Ascending aorta (tissue), 2 donors: Measurements from ENCODE around the gene UGT2B28. TPM values are rescaled to one million over a fixed set of nuclear protein-coding genes. Genes with fewer than 3 reads are reported as not detected.
"Not testable (repeated sequence)": the region's sequence is repeated elsewhere in the genome, so short reads cannot be mapped to it uniquely, and the experiment has no call there.

Source experiments
- DNase-seq, 2 donors: peaks; one replicate each; pipeline ENCODE4 v3.0.0-alpha.2; 2019; ENCODE audit warnings: low spot score in 2 of 2
- H3K27ac ChIP-seq, 2 donors: fragments of 200-600 bp; sonication (generic); one replicate each; pipeline ENCODE4 v1.5.1; 2016 to 2017; ENCODE audit warnings: mild to moderate bottlenecking in 1 of 2
- H3K27me3 ChIP-seq: fragments of 200-600 bp; sonication (generic); one replicate; pipeline ENCODE4 v1.5.1; 2017
- H3K36me3 ChIP-seq, 2 donors: fragments of 200-600 bp; sonication (generic); one replicate each; pipeline ENCODE4 v1.5.1; 2016
- H3K4me1 ChIP-seq, 2 donors: fragments of 200-600 bp; sonication (generic); one replicate each; pipeline ENCODE4 v1.5.1; 2016 to 2017; ENCODE audit warnings: mild to moderate bottlenecking in 1 of 2
- H3K4me3 ChIP-seq, 2 donors: fragments of 200-600 bp; sonication (generic); one replicate each; pipeline ENCODE4 v1.5.1; 2016 to 2017; ENCODE audit warnings: mild to moderate bottlenecking in 1 of 2
- H3K9me3 ChIP-seq, 2 donors: fragments of 200-600 bp; sonication (generic); one replicate each; pipeline ENCODE4 v1.5.1; 2016
- intact Hi-C: fragments of 100-400 bp; cut with DNase I; formaldehyde crosslinking; loops from one replicate; pipeline ENCODE4 v1.15.1; 2023
- total RNA-seq: library from RNA; depleted of rRNA; stranded (reverse); fragments of >200 nt; gene quantifications from one replicate; pipeline ENCODE4 v1.1.0, GENCODE V29; 2016

UGT2B28 gene
- total RNA-seq, 1 donor from 2014 or later: not detected

- H3K27ac ChIP-seq, H3K9me3 ChIP-seq, H3K4me1 ChIP-seq, H3K36me3 ChIP-seq, H3K27me3 ChIP-seq, DNase-seq, intact Hi-C loops, H3K4me3 ChIP-seq: not testable (repeated sequence)
Measured at GRCh38 chr4:69343558-69344420, 63.5 kb downstream of the UGT2B28 start.

Other genes with a start within 250 kb of the UGT2B28 start
- gene UGT2B7, start 184.0 kb upstream of the UGT2B28 start, total RNA-seq: not detected
- gene UGT2B11, start 65.7 kb upstream of the UGT2B28 start, total RNA-seq: not detected
- 0.32 TPM for gene UGT2B4, start 215.4 kb downstream of the UGT2B28 start, total RNA-seq